ENCODE results near the gene COX7A2L. TPM values are rescaled to one million over a fixed set of nuclear protein-coding genes. Genes with fewer than 3 reads are reported as not detected.

The COX7A2L gene
- total RNA-seq, 4 donors from 2014 or later = 56.9 to 122 (median 95.1) TPM

- no peak overlapping the region for H3K27ac ChIP-seq (replicated peaks in 1 of 4)
- DNase-seq (ENCODE audit: extremely low spot score) = no peak
- TF ChIP-seq CTCF (IDR thresholded peaks at IDR 0.05) (no peak), EP300 (IDR thresholded peaks at IDR 0.05) (no peak), POLR2A (IDR thresholded peaks at IDR 0.05; ENCODE audit: low read depth) (no peak), POLR2AphosphoS5 (IDR thresholded peaks at IDR 0.05) (no peak)
- 100% methylated on average over 4 of the region's 4 CpGs for WGBS
- H3K36me3 ChIP-seq = peaks cover 0 to 27% (median 10%) of the 10 kb centered on the region in 4 donors
- no peaks in the 10 kb centered on the region for H3K27me3 ChIP-seq
- no peaks in the 10 kb centered on the region for H3K9me3 ChIP-seq
- intact Hi-C loops (cut with DNase I) = no loop called here
- H3K4me3 ChIP-seq = no peak overlapping the region
- no peaks in the 10 kb centered on the region for H3K4me1 ChIP-seq
These were observed 36.8 kb downstream of the COX7A2L start for GRCh38 chr2:42324244-42324643.

DNA sequence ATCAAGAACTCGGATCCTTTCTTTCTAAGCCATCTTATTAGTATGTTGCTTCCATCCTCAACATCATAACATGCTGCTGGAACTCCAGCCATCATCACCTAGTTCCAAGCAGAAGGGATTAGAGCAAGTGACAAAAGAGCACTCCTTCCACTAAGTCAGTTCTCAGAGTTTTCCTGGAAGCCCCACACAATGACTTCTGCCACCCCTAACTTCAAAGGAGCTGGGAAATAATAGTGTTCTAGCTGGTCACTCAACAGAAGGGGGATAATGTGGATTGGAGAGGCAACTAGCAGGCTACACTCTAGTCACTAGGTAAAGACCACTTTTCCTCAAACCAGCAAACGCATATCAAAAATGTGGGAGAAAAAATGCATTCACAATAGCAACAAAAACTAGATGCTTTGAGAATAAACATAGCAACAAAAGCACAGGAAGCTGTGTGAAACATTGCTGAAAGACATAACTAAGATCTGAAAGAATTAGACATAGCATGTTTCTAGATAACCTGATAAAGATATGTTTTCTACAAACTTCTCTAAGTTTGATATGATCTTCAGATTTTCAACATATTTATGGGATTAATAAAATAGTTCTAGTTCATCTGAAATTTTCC lies 39.5 kb downstream of the COX7A2L start:
- intact Hi-C loops (cut with DNase I) = no loop called here
- H3K27ac ChIP-seq (replicated peaks in 1 of 4) = no peak overlapping the region

DNA sequence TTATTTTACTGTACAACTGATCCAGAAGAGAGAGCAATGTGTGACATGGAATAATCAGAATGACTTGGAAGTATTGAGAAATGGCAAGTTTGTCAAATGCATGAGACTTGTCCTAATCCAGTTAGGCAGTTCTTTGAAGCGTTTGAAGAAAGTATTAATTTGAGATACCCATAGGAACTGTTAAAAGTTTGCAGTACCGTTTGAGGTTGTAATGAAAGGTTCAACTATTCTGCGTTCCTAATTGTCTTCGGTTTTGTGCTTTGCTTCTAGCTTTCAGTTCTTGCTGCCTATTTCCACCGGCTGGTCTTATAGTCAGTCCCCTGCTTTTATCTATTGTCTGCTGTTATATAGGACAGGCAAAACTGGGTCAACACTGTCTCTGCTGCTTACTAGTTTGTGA lies 41.8 kb downstream of the COX7A2L start:
- Histone ChIP-seq H3K4me1 (no peaks in the 10 kb centered on the region), H3K27me3 (no peaks in the 10 kb centered on the region), H3K36me3 (peaks cover 5 to 33% (median 18%) of the 10 kb centered on the region in 4 donors), H3K9me3 (no peaks in the 10 kb centered on the region), H3K4me3 (no peak overlapping the region), H3K27ac (replicated peaks in 1 of 4) (no peak overlapping the region)
- WGBS = 92% methylated on average over 5 of the region's 5 CpGs
- no peak for DNase-seq (ENCODE audit: extremely low spot score)
- no peak for TF ChIP-seq CTCF (IDR thresholded peaks at IDR 0.05)
- no peak for TF ChIP-seq POLR2A (IDR thresholded peaks at IDR 0.05; ENCODE audit: low read depth)
- TF ChIP-seq POLR2AphosphoS5 (IDR thresholded peaks at IDR 0.05) = no peak
- TF ChIP-seq EP300 (IDR thresholded peaks at IDR 0.05) = no peak
- intact Hi-C loops (cut with DNase I) = no loop called here

More for the DNA sequence above, 39.5 kb downstream of the COX7A2L start:
- H3K4me1 ChIP-seq = no peaks in the 10 kb centered on the region
- TF ChIP-seq POLR2A (IDR thresholded peaks at IDR 0.05; ENCODE audit: low read depth) (no peak), POLR2AphosphoS5 (IDR thresholded peaks at IDR 0.05) (no peak), CTCF (IDR thresholded peaks at IDR 0.05) (no peak), EP300 (IDR thresholded peaks at IDR 0.05) (no peak)
- H3K4me3 ChIP-seq = no peak overlapping the region
- WGBS = 93% methylated on average over 2 of the region's 2 CpGs
- peaks cover 0 to 35% (median 18%) of the 10 kb centered on the region in 4 donors for H3K36me3 ChIP-seq
- DNase-seq (ENCODE audit: extremely low spot score) = no peak
- no peaks in the 10 kb centered on the region for H3K27me3 ChIP-seq
- no peaks in the 10 kb centered on the region for H3K9me3 ChIP-seq

GRCh38 chr2:42317945-42318344 lies 43.1 kb downstream of the COX7A2L start:
- no peak overlapping the region for H3K27ac ChIP-seq (replicated peaks in 1 of 4)
- intact Hi-C loops (cut with DNase I) = no loop called here
- H3K9me3 ChIP-seq = no peaks in the 10 kb centered on the region
- TF ChIP-seq CTCF (IDR thresholded peaks at IDR 0.05) = no peak
- H3K4me3 ChIP-seq = no peak overlapping the region
- H3K4me1 ChIP-seq = no peaks in the 10 kb centered on the region
- DNase-seq (ENCODE audit: extremely low spot score) = no peak
- H3K27me3 ChIP-seq = no peaks in the 10 kb centered on the region
- peaks cover 5 to 33% (median 18%) of the 10 kb centered on the region in 4 donors for H3K36me3 ChIP-seq

GRCh38 chr2:42317486-42317885 lies 43.5 kb downstream of the COX7A2L start:
- no peak for TF ChIP-seq EP300 (IDR thresholded peaks at IDR 0.05)
- no peak for TF ChIP-seq CTCF (IDR thresholded peaks at IDR 0.05)
- TF ChIP-seq POLR2A (IDR thresholded peaks at IDR 0.05; ENCODE audit: low read depth) = no peak
- TF ChIP-seq POLR2AphosphoS5 (IDR thresholded peaks at IDR 0.05) = no peak
- 92% methylated on average over 3 of the region's 3 CpGs for WGBS

More at GRCh38 chr2:42317486-42317885, 43.5 kb downstream of the COX7A2L start:
- no peaks in the 10 kb centered on the region for H3K4me1 ChIP-seq
- peaks cover 5 to 33% (median 18%) of the 10 kb centered on the region in 4 donors for H3K36me3 ChIP-seq
- no peaks in the 10 kb centered on the region for H3K9me3 ChIP-seq
- H3K27me3 ChIP-seq = no peaks in the 10 kb centered on the region
- DNase-seq (ENCODE audit: extremely low spot score) = no peak
- H3K4me3 ChIP-seq = no peak overlapping the region
- intact Hi-C loops (cut with DNase I) = no loop called here
- no peak overlapping the region for H3K27ac ChIP-seq (replicated peaks in 1 of 4)
